SK-N-SH (cell line): ENCODE results near the gene PMIS2. TPM values are rescaled to one million over a fixed set of nuclear protein-coding genes. Genes with fewer than 3 reads are reported as not detected.
A peak's percentile ranks its signal among the peaks of the same experiment; 100 is the strongest.

ENCODE experiments used
- CTCF ChIA-PET: fragments of 300-600, 350-600 bp; formaldehyde crosslinking; extraction: SDS; loops from one replicate; lab custom pipeline; 2021; lab: Yijun Ruan, JAX
- POLR2A ChIA-PET: fragments of 350-600 bp; sonication (Branson Sonifier 250); formaldehyde crosslinking; extraction: SDS; loops from one replicate; lab custom pipeline; 2020; ENCODE audit warnings: antibody characterized with exemption, inconsistent platforms; lab: Yijun Ruan, JAX
- DNase-seq: peaks from one replicate; pipeline ENCODE4 v3.0.0; 2012
- H2AFZ ChIP-seq: fragments of 200-600 bp; sonication (generic); 2 replicates; pipeline ENCODE4 v1.8.1; 2016; ENCODE audit warnings: antibody characterized with exemption, mild to moderate bottlenecking, low read depth
- H3F3A ChIP-seq: fragments of 200-600 bp; sonication (generic); replicated peaks from 2 replicates; pipeline ENCODE3; 2016; ENCODE audit warnings: antibody characterized with exemption, mild to moderate bottlenecking; ENCODE audit not compliant: insufficient read depth
- H3K27ac ChIP-seq, 2 experiments: fragments of 200-500 bp in 1 of 2; fragments of 200-600 bp in 1 of 2; sonication (Bioruptor generic) in 1 of 2; sonication (generic), shearing (Covaris generic) in 1 of 2; 2 replicates each; pipeline versions ENCODE4 v1.5.1 to v1.6.1; 2014 to 2016; ENCODE audit warnings: low read depth in 2 of 2, inconsistent platforms in 1 of 2, low read length in 1 of 2, mild to moderate bottlenecking in 1 of 2, mixed read lengths in 1 of 2
- H3K27me3 ChIP-seq: fragments of 200-600 bp; sonication (generic), shearing (Covaris generic); 2 replicates; pipeline ENCODE4 v1.6.1; 2016; ENCODE audit warnings: mixed run types; ENCODE audit not compliant: insufficient read depth
- H3K36me3 ChIP-seq, 2 experiments: fragments of 200-500 bp in 1 of 2; fragments of 200-600 bp in 1 of 2; sonication (Bioruptor generic) in 1 of 2; sonication (generic) in 1 of 2; replicated peaks in 1 of 2; 2 replicates each; pipeline versions ENCODE3 to v1.5.1; 2014 to 2016; ENCODE audit warnings: low read length in 1 of 2, mild to moderate bottlenecking in 1 of 2; ENCODE audit not compliant: insufficient read depth in 2 of 2, control insufficient read depth in 1 of 2
- H3K4me1 ChIP-seq, 2 experiments: fragments of 200-500 bp in 1 of 2; fragments of 200-600 bp in 1 of 2; sonication (Bioruptor generic) in 1 of 2; sonication (generic), shearing (Covaris generic) in 1 of 2; 2 replicates each; pipeline versions ENCODE4 v1.5.1 to v1.6.1; 2014 to 2016; ENCODE audit warnings: low read depth in 1 of 2, low read length in 1 of 2, mixed run types in 1 of 2; ENCODE audit not compliant: insufficient read depth in 2 of 2, control insufficient read depth in 1 of 2
- H3K4me2 ChIP-seq: fragments of 200-600 bp; sonication (generic), shearing (Covaris generic); 2 replicates; pipeline ENCODE4 v1.6.1; 2017; ENCODE audit warnings: mixed run types
- H3K4me3 ChIP-seq, 2 experiments: fragments of 200-500 bp in 1 of 2; fragments of 200-600 bp in 1 of 2; sonication (Bioruptor generic) in 1 of 2; sonication (generic), shearing (Covaris generic) in 1 of 2; 2 replicates each; pipeline versions ENCODE4 v1.5.1 to v1.8.1; 2014 to 2016; ENCODE audit warnings: low read depth in 2 of 2, inconsistent platforms in 1 of 2, low read length in 1 of 2, mild to moderate bottlenecking in 1 of 2, mixed read lengths in 1 of 2, moderate library complexity in 1 of 2
- H3K79me2 ChIP-seq: fragments of 200-600 bp; sonication (generic); 2 replicates; pipeline ENCODE4 v1.8.1; 2017; ENCODE audit warnings: mild to moderate bottlenecking; ENCODE audit not compliant: insufficient read depth
- H3K9ac ChIP-seq: fragments of 200-600 bp; sonication (generic); 2 replicates; pipeline ENCODE4 v1.6.1; 2017; ENCODE audit warnings: mixed run types
- H3K9me2 ChIP-seq: fragments of 200-600 bp; sonication (generic); 2 replicates; pipeline ENCODE4 v1.6.1; 2017; ENCODE audit warnings: mixed run types
- H3K9me3 ChIP-seq: fragments of 200-600 bp; sonication (generic); 2 replicates; pipeline ENCODE4 v1.6.1; 2017; ENCODE audit warnings: mixed run types, mild to moderate bottlenecking, moderate library complexity
- H4K20me1 ChIP-seq: fragments of 200-600 bp; sonication (generic); 2 replicates; pipeline ENCODE4 v1.6.1; 2017; ENCODE audit warnings: mild to moderate bottlenecking, mixed run types; ENCODE audit not compliant: insufficient read depth
- CHD2 ChIP-seq: fragments of 150-350 bp; IDR thresholded peaks from 2 replicates; pipeline ENCODE4 v1.6.1; 2018; ENCODE audit warnings: low read length; ENCODE audit not compliant: partially characterized antibody
- ELF1 ChIP-seq: IDR thresholded peaks from 2 replicates; pipeline ENCODE4 v1.4.0; 2012
- EP300 ChIP-seq, 2 experiments: IDR thresholded peaks; 2 replicates each; pipeline versions ENCODE4 v1.4.0 to v1.6.1; 2012; ENCODE audit warnings: borderline replicate concordance in 1 of 2, low read depth in 1 of 2, low read length in 1 of 2
- FOSL2 ChIP-seq: IDR thresholded peaks from 2 replicates; pipeline ENCODE4 v1.4.0; 2012; ENCODE audit warnings: low read depth, mild to moderate bottlenecking, moderate library complexity, borderline replicate concordance
- FOXM1 ChIP-seq: IDR thresholded peaks from 2 replicates; pipeline ENCODE4 v1.4.0; 2012; ENCODE audit warnings: low read depth, mild to moderate bottlenecking
- GABPA ChIP-seq: IDR thresholded peaks from 2 replicates; pipeline ENCODE4 v1.4.0; 2012; ENCODE audit warnings: low read depth, mild to moderate bottlenecking
- JUND ChIP-seq: IDR thresholded peaks from 2 replicates; pipeline ENCODE4 v1.4.0; 2012
- MXI1 ChIP-seq: IDR thresholded peaks from 2 replicates; pipeline ENCODE4 v1.6.1; 2012; ENCODE audit warnings: mild to moderate bottlenecking, low read depth, low read length, improper control_type of control experiment
- NRF1 ChIP-seq: IDR thresholded peaks from 2 replicates; pipeline ENCODE4 v1.6.1; 2012; ENCODE audit warnings: low read depth, mild to moderate bottlenecking, low read length
- POLR2AphosphoS5 ChIP-seq: IDR thresholded peaks from 2 replicates; pipeline ENCODE4 v1.6.1; 2012; ENCODE audit warnings: low read depth, low read length
- RAD21 ChIP-seq: IDR thresholded peaks from 2 replicates; pipeline ENCODE4 v1.6.1; 2012; ENCODE audit warnings: mild to moderate bottlenecking, low read length
- RFX5 ChIP-seq: IDR thresholded peaks from 2 replicates; pipeline ENCODE4 v1.6.1; 2012; ENCODE audit warnings: mild to moderate bottlenecking, improper control_type of control experiment, low read length
- RXRA ChIP-seq: IDR thresholded peaks from 2 replicates; pipeline ENCODE4 v1.4.0; 2012; ENCODE audit warnings: low read depth, mild to moderate bottlenecking, borderline replicate concordance
- SIN3A ChIP-seq: IDR thresholded peaks from 2 replicates; pipeline ENCODE4 v1.6.1; 2012; ENCODE audit warnings: low read depth, mild to moderate bottlenecking, low read length, moderate library complexity, borderline replicate concordance
- TAF1 ChIP-seq: IDR thresholded peaks from 2 replicates; pipeline ENCODE4 v1.6.1; 2012; ENCODE audit warnings: low read depth, mild to moderate bottlenecking, low read length, moderate library complexity, borderline replicate concordance
- TCF12 ChIP-seq: IDR thresholded peaks from 2 replicates; pipeline ENCODE4 v1.4.0; 2012
- TEAD4 ChIP-seq: IDR thresholded peaks from 2 replicates; pipeline ENCODE4 v1.4.0; 2012; ENCODE audit warnings: mild to moderate bottlenecking, borderline replicate concordance; ENCODE audit not compliant: insufficient read depth
- YY1 ChIP-seq: IDR thresholded peaks from 2 replicates; pipeline ENCODE4 v1.4.0; 2012; ENCODE audit warnings: low read depth, mild to moderate bottlenecking
- WGBS: methylation state at CpG from one replicate; pipeline ENCODE4 v1.1.6; 2017; ENCODE audit warnings: low lambda C conversion rate; 5-methylcytosine and 5-hydroxymethylcytosine counted together
- polyA plus RNA-seq, 3 experiments: library from polyadenylated mRNA; depleted of rRNA; stranded (reverse); fragments of >200 nt; gene quantifications; 2 replicates each; pipeline ENCODE4 v1.2.3, GENCODE V29; 2012
- TF ChIP-seq, protein P1 (sequence below): IDR thresholded peaks from 2 replicates; pipeline ENCODE4 v1.4.0; 2012; ENCODE audit warnings: low read depth, borderline replicate concordance
- TF ChIP-seq, protein P2 (sequence below): IDR thresholded peaks from 2 replicates; pipeline ENCODE4 v1.4.0; 2012; ENCODE audit warnings: low read depth
- TF ChIP-seq, protein P3 (sequence below): IDR thresholded peaks from 2 replicates; pipeline ENCODE4; 2012
- TF ChIP-seq, protein P4 (sequence below): fragments of 150-350 bp; IDR thresholded peaks from 2 replicates; pipeline ENCODE4 v1.6.1; 2017; ENCODE audit warnings: antibody characterized with exemption, low read length, low read depth, borderline replicate concordance

Gene PMIS2
- polyA plus RNA-seq, 1 of the 3 experiments (the other 2 are of a cell fraction), result not detected

DNA sequence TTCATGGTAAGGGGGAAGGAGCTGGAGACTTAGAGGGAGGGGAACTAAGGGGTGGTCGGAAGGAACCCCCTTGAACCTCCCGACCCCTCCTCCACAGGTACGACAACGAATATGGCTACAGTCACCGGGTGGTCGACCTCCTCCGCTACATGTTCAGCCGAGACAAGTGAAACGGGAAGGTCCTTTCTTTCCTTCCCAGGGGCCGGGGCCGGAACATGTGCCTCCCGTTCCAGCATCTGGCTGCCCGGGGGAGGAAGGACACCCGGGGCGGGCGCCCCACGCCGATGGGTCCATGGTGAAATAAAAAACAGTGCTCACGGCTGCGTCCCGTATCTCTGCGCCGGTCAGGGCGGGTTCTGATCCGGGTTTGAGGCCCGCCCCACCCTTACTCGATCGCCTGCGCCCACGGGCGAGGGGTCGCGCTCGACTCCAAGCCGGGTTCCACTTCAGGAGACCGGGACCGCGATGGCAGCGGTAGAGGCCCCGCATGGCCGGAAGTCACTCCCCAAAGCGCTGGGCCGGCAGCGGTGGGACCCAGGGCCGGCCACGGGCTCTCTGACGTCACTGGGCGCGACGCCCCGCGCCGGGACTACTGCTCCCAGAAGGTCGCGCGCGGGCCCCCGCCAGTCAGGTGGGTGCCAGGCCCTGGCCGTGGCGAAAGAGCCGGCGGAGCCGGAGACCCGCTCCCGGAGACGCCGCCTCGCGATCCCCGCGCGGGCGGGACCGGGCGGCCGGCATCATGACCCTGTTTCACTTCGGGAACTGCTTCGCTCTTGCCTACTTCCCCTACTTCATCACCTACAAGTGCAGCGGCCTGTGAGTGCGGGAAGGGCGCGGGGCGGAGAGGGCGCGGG is 40.7 kb upstream of the PMIS2 start, which contains the start of gene TMEM147:
Gene TMEM147, plus strand, starts transcription at position 626 of the 854 bp plus-strand sequence. Its CDS starts 114 bp downstream, at position 740.
- peak within 1 kb of the TSS; percentile 79 to 96 for H3K4me3 ChIP-seq
- peak within 1 kb of the TSS; percentile 85 for H3K9ac ChIP-seq
- H3K9me3 ChIP-seq, result no peaks in the 10 kb centered on the region
- POLR2A ChIA-PET, result no interaction called here
- no peaks in the 10 kb centered on the region for H3K9me2 ChIP-seq
- peak within 1 kb of the TSS; percentile 91 for H3K4me2 ChIP-seq
- peaks cover 0 to 19% of the 10 kb centered on the region in 2 experiments for H3K36me3 ChIP-seq
- peak within 1 kb of the TSS; percentile 52 to 77; a peak in 2 of 4 replicates for H3K27ac ChIP-seq
- peak within 1 kb of the TSS; percentile 87 for H2AFZ ChIP-seq
- peak; percentile 100 for DNase-seq
- WGBS, result 0% methylated on average over 33 of the region's 85 CpGs
- H3K79me2 ChIP-seq, result peaks cover 30% of the 10 kb centered on the region
- H3F3A ChIP-seq, result no peaks in the 10 kb centered on the region
- TF ChIP-seq FOSL2 (no peak), POLR2AphosphoS5 (peak; percentile 89), RFX5 (peak; percentile 73), EP300 (IDR thresholded peaks at IDR 0.05; ENCODE audit: borderline replicate concordance in 1 of 2, low read depth in 1 of 2, low read length in 1 of 2) (0 out of 4 replicates have a peak, but pooled peaks of 1 of the 2 experiments have one; percentile 21), TCF12 (peak; percentile 5; the same call in 1 of the 2 replicates), MXI1 (peak; percentile 73), SIN3A (peak; percentile 69), CHD2 (peak; percentile 68), GABPA (peak; percentile 72), TEAD4 (no peak), RAD21 (no peak), RXRA (no peak), TAF1 (0 out of 2 replicates have a peak, but pooled peaks have one; percentile 72), ELF1 (peak; percentile 72; the same call in 1 of the 2 replicates), NRF1 (no peak), YY1 (peak; percentile 54; the same call in 1 of the 2 replicates), FOXM1 (no peak), JUND (no peak)
- TF ChIP-seq, protein P1, sequence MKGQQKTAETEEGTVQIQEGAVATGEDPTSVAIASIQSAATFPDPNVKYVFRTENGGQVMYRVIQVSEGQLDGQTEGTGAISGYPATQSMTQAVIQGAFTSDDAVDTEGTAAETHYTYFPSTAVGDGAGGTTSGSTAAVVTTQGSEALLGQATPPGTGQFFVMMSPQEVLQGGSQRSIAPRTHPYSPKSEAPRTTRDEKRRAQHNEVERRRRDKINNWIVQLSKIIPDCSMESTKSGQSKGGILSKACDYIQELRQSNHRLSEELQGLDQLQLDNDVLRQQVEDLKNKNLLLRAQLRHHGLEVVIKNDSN, result peak; percentile 88
- TF ChIP-seq, protein P2, sequence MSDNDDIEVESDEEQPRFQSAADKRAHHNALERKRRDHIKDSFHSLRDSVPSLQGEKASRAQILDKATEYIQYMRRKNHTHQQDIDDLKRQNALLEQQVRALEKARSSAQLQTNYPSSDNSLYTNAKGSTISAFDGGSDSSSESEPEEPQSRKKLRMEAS, result peak; percentile 83
- TF ChIP-seq, protein P3, sequence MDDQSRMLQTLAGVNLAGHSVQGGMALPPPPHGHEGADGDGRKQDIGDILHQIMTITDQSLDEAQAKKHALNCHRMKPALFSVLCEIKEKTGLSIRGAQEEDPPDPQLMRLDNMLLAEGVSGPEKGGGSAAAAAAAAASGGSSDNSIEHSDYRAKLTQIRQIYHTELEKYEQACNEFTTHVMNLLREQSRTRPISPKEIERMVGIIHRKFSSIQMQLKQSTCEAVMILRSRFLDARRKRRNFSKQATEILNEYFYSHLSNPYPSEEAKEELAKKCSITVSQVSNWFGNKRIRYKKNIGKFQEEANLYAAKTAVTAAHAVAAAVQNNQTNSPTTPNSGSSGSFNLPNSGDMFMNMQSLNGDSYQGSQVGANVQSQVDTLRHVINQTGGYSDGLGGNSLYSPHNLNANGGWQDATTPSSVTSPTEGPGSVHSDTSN, result peak; percentile 32
- TF ChIP-seq, protein P4, sequence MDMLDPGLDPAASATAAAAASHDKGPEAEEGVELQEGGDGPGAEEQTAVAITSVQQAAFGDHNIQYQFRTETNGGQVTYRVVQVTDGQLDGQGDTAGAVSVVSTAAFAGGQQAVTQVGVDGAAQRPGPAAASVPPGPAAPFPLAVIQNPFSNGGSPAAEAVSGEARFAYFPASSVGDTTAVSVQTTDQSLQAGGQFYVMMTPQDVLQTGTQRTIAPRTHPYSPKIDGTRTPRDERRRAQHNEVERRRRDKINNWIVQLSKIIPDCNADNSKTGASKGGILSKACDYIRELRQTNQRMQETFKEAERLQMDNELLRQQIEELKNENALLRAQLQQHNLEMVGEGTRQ, result peak; percentile 55
- peaks cover 5% of the 10 kb centered on the region; the same call in 1 of the 2 replicates for H4K20me1 ChIP-seq
- peaks cover 5 to 19% of the 10 kb centered on the region in 2 experiments; a peak in 2 of 4 replicates for H3K4me1 ChIP-seq
- CTCF ChIA-PET, result interaction anchor here (1.9 kb wide), 1 partner anchor 10 kb away, joined by 5 read pairs; no protein-coding TSS in a partner anchor
- H3K27me3 ChIP-seq, result no peaks in the 10 kb centered on the region
